Endometrium (tissue), 2 donors: ENCODE data around the gene SGSM1.
"Not testable (repeated sequence)": the region's sequence is repeated elsewhere in the genome, so short reads cannot be mapped to it uniquely, and the experiment has no call there.

Experiments used
- FAIRE-seq: peaks from 2 replicates; lab custom pipeline; 2012; peaks lifted over from hg19 to GRCh38; lab: Jason Lieb, UNC
- donor health status: control.
- donor health status: control.

SGSM1 gene

GRCh38 chr22:24894998-24895397 lies 89.0 kb downstream of the SGSM1 start:
- FAIRE-seq: no peak

GRCh38 chr22:24901448-24901847 lies 95.4 kb downstream of the SGSM1 start:
- FAIRE-seq: no peak

- FAIRE-seq: no peak
These were observed 99.9 kb downstream of the SGSM1 start for GRCh38 chr22:24905909-24906308.

- FAIRE-seq: not testable (repeated sequence)
These were observed 101.1 kb downstream of the SGSM1 start for GRCh38 chr22:24907101-24907500.

- FAIRE-seq: no peak
These were observed 114.0 kb downstream of the SGSM1 start for GRCh38 chr22:24920029-24920428.

- FAIRE-seq: no peak
These were observed 119.8 kb downstream of the SGSM1 start for GRCh38 chr22:24925586-24926427.

GRCh38 chr22:24926428-24926725 lies 120.4 kb downstream of the SGSM1 start:
- no peak for FAIRE-seq

GRCh38 chr22:24926849-24927579 lies 121.0 kb downstream of the SGSM1 start:
- no peak for FAIRE-seq

GRCh38 chr22:24928322-24928721 lies 122.3 kb downstream of the SGSM1 start:
- no peak for FAIRE-seq

GRCh38 chr22:24930678-24931077 lies 124.7 kb downstream of the SGSM1 start:
- FAIRE-seq: no peak

GRCh38 chr22:24935771-24936483 lies 129.9 kb downstream of the SGSM1 start:
- no peak for FAIRE-seq

GRCh38 chr22:24937114-24937513 lies 131.1 kb downstream of the SGSM1 start:
- FAIRE-seq: no peak

- FAIRE-seq: no peak
These were observed 132.8 kb downstream of the SGSM1 start for GRCh38 chr22:24938741-24939341.

- FAIRE-seq: no peak
These were observed 136.3 kb downstream of the SGSM1 start for GRCh38 chr22:24942301-24942700.

- FAIRE-seq: no peak
These were observed 138.4 kb downstream of the SGSM1 start for GRCh38 chr22:24944217-24944937.

GRCh38 chr22:24945430-24945829 lies 139.4 kb downstream of the SGSM1 start:
- no peak for FAIRE-seq

GRCh38 chr22:24947383-24947782 lies 141.4 kb downstream of the SGSM1 start:
- no peak for FAIRE-seq

GRCh38 chr22:24947881-24948280 lies 141.9 kb downstream of the SGSM1 start:
- FAIRE-seq: no peak

- no peak for FAIRE-seq
These were observed 142.6 kb downstream of the SGSM1 start for GRCh38 chr22:24948356-24949202.

- no peak for FAIRE-seq
These were observed 144.4 kb downstream of the SGSM1 start for GRCh38 chr22:24950272-24950902.
